GM12864 (cell line): ENCODE results near the gene CELA2B.

Experiments
- DNase-seq: peaks from one replicate; pipeline ENCODE4 v3.0.0-alpha.2; 2011; ENCODE audit warnings: low read depth
- H3K4me3 ChIP-seq: 2 replicates; pipeline ENCODE4 v1.5.1; 2011; ENCODE audit warnings: mild to moderate bottlenecking, low read depth, low read length, control low read depth
- TF ChIP-seq, protein P1 (sequence below): IDR thresholded peaks from 2 replicates; pipeline ENCODE4 v1.5.1; 2011; ENCODE audit warnings: low read depth, mild to moderate bottlenecking, moderate library complexity, low read length, control low read depth, inconsistent platforms; ENCODE audit errors: missing control alignments

Gene CELA2B

DNA sequence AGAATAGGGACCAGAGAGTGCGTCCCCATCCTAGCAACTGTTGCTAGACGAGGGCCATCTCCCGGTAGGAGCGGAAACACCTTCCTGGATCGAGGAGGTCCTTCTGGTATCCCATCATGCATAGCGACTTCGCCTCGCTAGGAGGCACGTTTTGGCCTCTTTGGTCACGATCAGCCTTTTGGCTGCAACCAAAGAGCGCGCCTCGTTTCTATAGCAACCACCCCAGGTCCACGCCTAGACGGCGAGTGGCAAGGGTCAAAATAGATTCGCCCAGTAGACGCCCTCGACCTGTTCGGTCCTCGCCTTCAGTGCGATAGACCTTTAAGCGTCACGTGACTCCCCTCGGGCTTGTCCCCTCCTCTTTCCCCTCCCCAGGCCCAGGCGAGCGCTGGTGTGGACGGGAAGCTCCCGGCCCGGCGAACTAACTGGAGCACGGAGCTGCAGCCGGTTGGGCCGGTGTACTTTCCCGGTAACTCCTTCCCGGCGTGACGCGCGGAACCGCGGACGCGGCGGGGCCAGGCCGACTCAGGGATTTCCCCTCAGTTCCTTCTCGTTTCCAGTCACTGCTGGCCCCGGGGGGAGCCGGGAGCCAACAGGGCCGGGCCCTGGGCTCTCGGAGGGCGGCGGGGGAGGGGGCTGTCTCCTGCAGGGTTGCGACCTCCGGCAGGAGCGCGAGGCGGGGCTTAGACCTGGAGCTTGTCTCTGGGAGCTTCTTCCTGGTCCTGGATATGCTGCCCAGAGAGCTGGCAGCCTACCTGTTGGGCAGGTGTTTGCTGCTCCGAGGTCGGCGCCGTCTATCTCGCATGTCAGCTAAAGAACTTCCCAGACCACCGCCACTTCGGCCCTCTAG lies 50.8 kb downstream of the CELA2B start, which contains the start of gene DNAJC16:
TSS of gene DNAJC16 (plus strand) at position 359 of the 850 bp plus-strand sequence. CDS start 2,258 bp downstream, outside the sequence.
- DNase-seq, result peak; percentile 100
- TF ChIP-seq, protein P1, sequence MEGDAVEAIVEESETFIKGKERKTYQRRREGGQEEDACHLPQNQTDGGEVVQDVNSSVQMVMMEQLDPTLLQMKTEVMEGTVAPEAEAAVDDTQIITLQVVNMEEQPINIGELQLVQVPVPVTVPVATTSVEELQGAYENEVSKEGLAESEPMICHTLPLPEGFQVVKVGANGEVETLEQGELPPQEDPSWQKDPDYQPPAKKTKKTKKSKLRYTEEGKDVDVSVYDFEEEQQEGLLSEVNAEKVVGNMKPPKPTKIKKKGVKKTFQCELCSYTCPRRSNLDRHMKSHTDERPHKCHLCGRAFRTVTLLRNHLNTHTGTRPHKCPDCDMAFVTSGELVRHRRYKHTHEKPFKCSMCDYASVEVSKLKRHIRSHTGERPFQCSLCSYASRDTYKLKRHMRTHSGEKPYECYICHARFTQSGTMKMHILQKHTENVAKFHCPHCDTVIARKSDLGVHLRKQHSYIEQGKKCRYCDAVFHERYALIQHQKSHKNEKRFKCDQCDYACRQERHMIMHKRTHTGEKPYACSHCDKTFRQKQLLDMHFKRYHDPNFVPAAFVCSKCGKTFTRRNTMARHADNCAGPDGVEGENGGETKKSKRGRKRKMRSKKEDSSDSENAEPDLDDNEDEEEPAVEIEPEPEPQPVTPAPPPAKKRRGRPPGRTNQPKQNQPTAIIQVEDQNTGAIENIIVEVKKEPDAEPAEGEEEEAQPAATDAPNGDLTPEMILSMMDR, result peak; percentile 39
- peak within 1 kb of the TSS; percentile 84 for H3K4me3 ChIP-seq

GRCh38 chr1:15531003-15531402 lies 55.1 kb downstream of the CELA2B start:
- TF ChIP-seq, protein P1, result no peak
- no peak overlapping the region for H3K4me3 ChIP-seq
- no peak for DNase-seq

- no peak for DNase-seq
- H3K4me3 ChIP-seq, result no peak overlapping the region
These were observed 55.8 kb downstream of the CELA2B start for GRCh38 chr1:15531682-15532081.

GRCh38 chr1:15538771-15539170 lies 62.9 kb downstream of the CELA2B start:
- no peak for DNase-seq
- TF ChIP-seq, protein P1, result no peak
- H3K4me3 ChIP-seq, result no peak overlapping the region

More at GRCh38 chr1:15531682-15532081, 55.8 kb downstream of the CELA2B start:
- TF ChIP-seq, protein P1, result no peak

DNA sequence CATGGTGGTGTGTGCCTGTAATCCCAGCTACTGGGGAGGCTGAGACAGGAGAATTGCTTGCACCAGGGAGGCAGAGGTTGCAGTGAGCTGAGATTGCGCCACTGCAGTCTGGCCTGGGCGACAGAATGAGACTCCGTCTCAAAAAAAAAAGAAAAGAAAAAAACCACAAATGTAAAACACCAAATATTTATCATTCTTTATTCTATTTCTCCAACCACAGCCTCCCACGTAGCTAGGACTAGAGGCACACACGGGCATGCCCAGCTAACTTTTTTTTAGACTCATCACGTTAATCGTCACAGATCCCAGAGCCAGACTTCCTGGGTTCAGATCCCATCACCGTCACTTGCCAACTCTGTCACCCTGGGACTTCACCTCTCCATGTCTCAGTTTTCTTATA lies 64.3 kb downstream of the CELA2B start:
- no peak for DNase-seq

More for the DNA sequence above, 64.3 kb downstream of the CELA2B start:
- no peak overlapping the region for H3K4me3 ChIP-seq
- TF ChIP-seq, protein P1, result no peak
